Fibroblast of lung (primary cell): ENCODE measurements around the gene EEIG2. TPM values are rescaled to one million over a fixed set of nuclear protein-coding genes. Genes with fewer than 3 reads are reported as not detected.

Source experiments
- DNase-seq, 2 donors: peaks; one replicate each; pipeline versions ENCODE4 v3.0.0 to v3.0.0-alpha.2; 2010; ENCODE audit warnings: low read depth in 2 of 2
- H2AFZ ChIP-seq: 2 replicates; pipeline ENCODE4 v1.5.1; 2012; ENCODE audit warnings: low read length, control low read depth, inconsistent platforms
- H3K27ac ChIP-seq: 2 replicates; pipeline ENCODE4 v1.5.1; 2011; ENCODE audit warnings: low read length, control low read depth; ENCODE audit not compliant: insufficient read depth
- H3K27me3 ChIP-seq: 2 replicates; pipeline ENCODE4 v1.5.1; 2011; ENCODE audit warnings: mild to moderate bottlenecking, low read length; ENCODE audit not compliant: control insufficient read depth, insufficient read depth
- H3K36me3 ChIP-seq: 2 replicates; pipeline ENCODE4 v1.5.1; 2011; ENCODE audit warnings: low read length; ENCODE audit not compliant: control insufficient read depth, insufficient read depth
- H3K4me1 ChIP-seq: 2 replicates; pipeline ENCODE4 v1.5.1; 2011; ENCODE audit warnings: low read length; ENCODE audit not compliant: control insufficient read depth, insufficient read depth; ENCODE audit errors: extremely low read depth
- H3K4me2 ChIP-seq: 2 replicates; pipeline ENCODE4 v1.5.1; 2011; ENCODE audit warnings: low read length, control low read depth; ENCODE audit not compliant: insufficient read depth; ENCODE audit errors: extremely low read depth
- H3K4me3 ChIP-seq, 4 experiments: fragments of 200-600 bp in 1 of 4; sonication (generic) in 1 of 4; replicated peaks in 1 of 4; 2 replicates each; pipeline ENCODE4 v1.5.1; 2011 to 2016; ENCODE audit warnings: low read length in 4 of 4, low read depth in 3 of 4, mild to moderate bottlenecking in 3 of 4, control low read depth in 2 of 4, inconsistent platforms in 1 of 4, mixed read lengths in 1 of 4; ENCODE audit not compliant: insufficient read depth in 1 of 4; ENCODE audit errors: control extremely low read depth in 1 of 4
- H3K79me2 ChIP-seq: 2 replicates; pipeline ENCODE4 v1.5.1; 2012; ENCODE audit warnings: mild to moderate bottlenecking, low read length, inconsistent platforms; ENCODE audit not compliant: control insufficient read depth, insufficient read depth
- H3K9ac ChIP-seq: 2 replicates; pipeline ENCODE4 v1.5.1; 2011; ENCODE audit warnings: mild to moderate bottlenecking, low read length, control low read depth; ENCODE audit not compliant: insufficient read depth
- H3K9me3 ChIP-seq: 2 replicates; pipeline ENCODE4 v1.5.1; 2012; ENCODE audit warnings: low read depth, low read length; ENCODE audit not compliant: control insufficient read depth, insufficient read depth
- H4K20me1 ChIP-seq: 2 replicates; pipeline ENCODE4 v1.5.1; 2011; ENCODE audit warnings: low read length; ENCODE audit not compliant: control insufficient read depth, insufficient read depth; ENCODE audit errors: extremely low read depth
- EZH2 ChIP-seq: IDR thresholded peaks from 2 replicates; pipeline ENCODE4 v1.5.1; 2012; ENCODE audit warnings: low read length, control low read depth, mild to moderate bottlenecking; ENCODE audit errors: missing control alignments
- polyA plus RNA-seq, 2 donors: library from polyadenylated mRNA; depleted of rRNA in 1 of 2; stranded (reverse) in 1 of 2; unstranded in 1 of 2; fragments of >200 nt; gene quantifications; 2 replicates each; pipeline ENCODE4 v1.2.1, GENCODE V29; 2011 to 2012; ENCODE audit warnings: missing spikeins in 1 of 2
- total RNA-seq: library from RNA; depleted of rRNA; stranded (reverse); fragments of >200 nt; gene quantifications from 2 replicates; pipeline ENCODE4 v1.2.1, GENCODE V29; 2014
- TF ChIP-seq, protein P1 (sequence below), 2 donors: IDR thresholded peaks in 1 of 2; conservative IDR thresholded peaks in 1 of 2; 1 replicate in 1 of 2; 2 replicates in 1 of 2; pipeline ENCODE4 v1.5.1; 2011 to 2012; ENCODE audit warnings: low read length in 2 of 2, control low read depth in 1 of 2, inconsistent platforms in 1 of 2, low read depth in 1 of 2, mild to moderate bottlenecking in 1 of 2

EEIG2 gene
- total and polyA plus RNA-seq, 2 donors (not counting 1 experiment from before 2014, with no cell fraction given), result 13.7 to 18.5 TPM

- TF ChIP-seq, protein P1, sequence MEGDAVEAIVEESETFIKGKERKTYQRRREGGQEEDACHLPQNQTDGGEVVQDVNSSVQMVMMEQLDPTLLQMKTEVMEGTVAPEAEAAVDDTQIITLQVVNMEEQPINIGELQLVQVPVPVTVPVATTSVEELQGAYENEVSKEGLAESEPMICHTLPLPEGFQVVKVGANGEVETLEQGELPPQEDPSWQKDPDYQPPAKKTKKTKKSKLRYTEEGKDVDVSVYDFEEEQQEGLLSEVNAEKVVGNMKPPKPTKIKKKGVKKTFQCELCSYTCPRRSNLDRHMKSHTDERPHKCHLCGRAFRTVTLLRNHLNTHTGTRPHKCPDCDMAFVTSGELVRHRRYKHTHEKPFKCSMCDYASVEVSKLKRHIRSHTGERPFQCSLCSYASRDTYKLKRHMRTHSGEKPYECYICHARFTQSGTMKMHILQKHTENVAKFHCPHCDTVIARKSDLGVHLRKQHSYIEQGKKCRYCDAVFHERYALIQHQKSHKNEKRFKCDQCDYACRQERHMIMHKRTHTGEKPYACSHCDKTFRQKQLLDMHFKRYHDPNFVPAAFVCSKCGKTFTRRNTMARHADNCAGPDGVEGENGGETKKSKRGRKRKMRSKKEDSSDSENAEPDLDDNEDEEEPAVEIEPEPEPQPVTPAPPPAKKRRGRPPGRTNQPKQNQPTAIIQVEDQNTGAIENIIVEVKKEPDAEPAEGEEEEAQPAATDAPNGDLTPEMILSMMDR (conservative IDR thresholded peaks at IDR 0.05 in 1 of 2, IDR thresholded peaks at IDR 0.05 in 1 of 2; ENCODE audit: low read depth in 1 of 2, low read length in 2 of 2), result no peak
- TF ChIP-seq EZH2, result no peak
- Histone ChIP-seq H3K9ac (no peak overlapping the region), H3K4me2 (no peak overlapping the region), H3K4me3 (no peak overlapping the region), H3K4me1 (no peaks in the 10 kb centered on the region), H3K27me3 (no peaks in the 10 kb centered on the region), H3K36me3 (no peaks in the 10 kb centered on the region), H4K20me1 (no peaks in the 10 kb centered on the region), H3K79me2 (no peaks in the 10 kb centered on the region), H3K27ac (no peak overlapping the region), H3K9me3 (no peaks in the 10 kb centered on the region), H2AFZ (no peak overlapping the region)
- DNase-seq, result no peak
These were observed 45.7 kb downstream of the EEIG2 start for GRCh38 chr1:108605633-108606032.

- Histone ChIP-seq H4K20me1 (no peaks in the 10 kb centered on the region), H3K79me2 (no peaks in the 10 kb centered on the region), H3K27me3 (no peaks in the 10 kb centered on the region), H3K4me2 (no peak overlapping the region), H3K27ac (no peak overlapping the region), H3K9ac (no peak overlapping the region), H3K4me1 (no peaks in the 10 kb centered on the region), H3K4me3 (no peak overlapping the region), H3K9me3 (no peaks in the 10 kb centered on the region), H3K36me3 (no peaks in the 10 kb centered on the region), H2AFZ (no peak overlapping the region)
- TF ChIP-seq, protein P1 (conservative IDR thresholded peaks at IDR 0.05 in 1 of 2, IDR thresholded peaks at IDR 0.05 in 1 of 2; ENCODE audit: low read depth in 1 of 2, low read length in 2 of 2), result no peak
- TF ChIP-seq EZH2, result no peak
- no peak for DNase-seq
These were observed 46.6 kb downstream of the EEIG2 start for GRCh38 chr1:108606478-108606877.

DNA sequence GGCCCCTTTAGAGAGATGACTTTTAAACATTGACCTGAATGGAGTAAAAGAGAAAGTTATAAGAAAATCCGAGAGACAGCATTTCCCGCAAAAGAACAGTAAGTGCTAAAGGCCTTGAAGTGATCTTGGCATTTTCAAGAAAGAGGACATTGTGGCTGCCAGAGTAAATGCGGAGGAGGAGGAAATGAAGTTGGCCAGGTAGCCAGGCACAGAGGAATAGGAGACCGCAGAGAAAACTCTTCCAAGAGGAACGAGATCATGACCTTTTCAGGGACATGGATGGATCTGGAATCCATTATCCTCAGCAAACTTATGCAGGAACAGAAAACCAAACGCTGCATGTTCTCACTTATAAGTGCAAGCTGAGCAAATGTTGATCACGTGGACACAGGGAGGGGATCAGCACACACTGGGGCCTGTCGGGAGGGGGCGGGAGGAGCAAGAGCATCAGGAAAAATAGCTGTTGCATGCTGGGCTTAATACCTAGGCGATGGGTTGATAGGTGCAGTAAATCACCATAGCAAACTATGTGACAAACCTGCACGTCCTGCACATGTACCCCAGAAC lies 49.7 kb downstream of the EEIG2 start:
- Histone ChIP-seq H3K4me2 (no peak overlapping the region), H3K9me3 (no peaks in the 10 kb centered on the region), H3K79me2 (no peaks in the 10 kb centered on the region), H3K4me1 (no peaks in the 10 kb centered on the region), H3K4me3 (no peak overlapping the region), H2AFZ (no peak overlapping the region), H3K27me3 (no peaks in the 10 kb centered on the region), H3K36me3 (no peaks in the 10 kb centered on the region), H3K27ac (no peak overlapping the region), H3K9ac (no peak overlapping the region), H4K20me1 (no peaks in the 10 kb centered on the region)
- DNase-seq, result no peak
- TF ChIP-seq, protein P1 (conservative IDR thresholded peaks at IDR 0.05 in 1 of 2, IDR thresholded peaks at IDR 0.05 in 1 of 2; ENCODE audit: low read depth in 1 of 2, low read length in 2 of 2), result no peak
- no peak for TF ChIP-seq EZH2

Other genes with a start within 250 kb of the EEIG2 start
- not detected in 2 replicates for gene NBPF6, start 109.8 kb upstream of the EEIG2 start, total RNA-seq
- gene NBPF6, start 109.8 kb upstream of the EEIG2 start, polyA plus RNA-seq, result 0.03 TPM in 1 of 2 replicates, not detected in the other
- 3.0 and 4.1 TPM in 2 replicates for gene HENMT1, start 101.0 kb downstream of the EEIG2 start, total RNA-seq
- gene HENMT1, start 101.0 kb downstream of the EEIG2 start, polyA plus RNA-seq, result 3.8 and 5.3 TPM in 2 replicates
- 11.6 and 17.8 TPM in 2 replicates for gene PRPF38B, start 132.2 kb downstream of the EEIG2 start, total RNA-seq
- 27.2 and 28.8 TPM in 2 replicates for gene PRPF38B, start 132.2 kb downstream of the EEIG2 start, polyA plus RNA-seq
- under 0.01 and 0.17 TPM in 2 replicates for gene FNDC7, start 152.8 kb downstream of the EEIG2 start, total RNA-seq
- 0.03 and 0.06 TPM in 2 replicates for gene FNDC7, start 152.8 kb downstream of the EEIG2 start, polyA plus RNA-seq
- 71.0 and 75.0 TPM in 2 replicates for gene STXBP3, start 186.6 kb downstream of the EEIG2 start, total RNA-seq
- 51.8 and 55.3 TPM in 2 replicates for gene STXBP3, start 186.6 kb downstream of the EEIG2 start, polyA plus RNA-seq